GM23248 (cell line): ENCODE data around the gene PEPD.

Experiments used
- EZH2 ChIP-seq: fragments of 200-600 bp; sonication (generic); IDR thresholded peaks from 2 replicates; pipeline ENCODE4 v1.6.1; 2018; ENCODE audit warnings: antibody characterized with exemption, mild to moderate bottlenecking; ENCODE audit not compliant: insufficient read depth, poor library complexity, severe bottlenecking
- EZH2phosphoT487 ChIP-seq: fragments of 200-600 bp; sonication (generic); IDR thresholded peaks from 2 replicates; pipeline ENCODE4 v1.6.1; 2018; ENCODE audit warnings: antibody characterized with exemption, moderate library complexity, mild to moderate bottlenecking, low read depth; ENCODE audit not compliant: insufficient read depth

- TF ChIP-seq EZH2 (no peak), EZH2phosphoT487 (no peak)
Measured at GRCh38 chr19:33430674-33431277, 90.8 kb downstream of the PEPD start.
